GM23248 (cell line): ENCODE measurements around the gene ARID1B.

ENCODE experiments used
- EZH2 ChIP-seq: fragments of 200-600 bp; sonication (generic); IDR thresholded peaks from 2 replicates; pipeline ENCODE4 v1.6.1; 2018; ENCODE audit warnings: antibody characterized with exemption, mild to moderate bottlenecking; ENCODE audit not compliant: insufficient read depth, poor library complexity, severe bottlenecking
- EZH2phosphoT487 ChIP-seq: fragments of 200-600 bp; sonication (generic); IDR thresholded peaks from 2 replicates; pipeline ENCODE4 v1.6.1; 2018; ENCODE audit warnings: antibody characterized with exemption, moderate library complexity, mild to moderate bottlenecking, low read depth; ENCODE audit not compliant: insufficient read depth

DNA sequence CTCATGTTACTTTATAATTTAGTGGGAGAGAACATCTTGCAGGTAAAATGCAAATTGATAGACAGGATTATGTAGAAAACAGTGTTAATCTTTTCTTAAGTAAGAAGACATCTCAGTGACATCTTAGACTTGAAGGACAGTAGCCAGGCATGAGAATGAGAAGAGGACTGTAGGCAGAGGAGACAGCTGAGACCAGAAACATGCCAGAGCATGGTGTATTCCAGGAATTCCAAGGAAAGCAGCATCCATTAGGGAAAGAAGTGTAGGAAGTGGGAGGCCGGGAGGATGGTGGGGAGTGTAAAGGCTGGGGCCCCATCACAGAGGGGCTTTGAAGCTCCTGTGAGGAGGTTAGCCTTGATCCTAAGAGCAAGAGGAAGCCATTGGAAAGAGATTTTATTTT is 225.6 kb downstream of the ARID1B start:
- TF ChIP-seq EZH2phosphoT487 (no peak), EZH2 (no peak)
